ENCODE measurements around the gene PLEK.

DNA sequence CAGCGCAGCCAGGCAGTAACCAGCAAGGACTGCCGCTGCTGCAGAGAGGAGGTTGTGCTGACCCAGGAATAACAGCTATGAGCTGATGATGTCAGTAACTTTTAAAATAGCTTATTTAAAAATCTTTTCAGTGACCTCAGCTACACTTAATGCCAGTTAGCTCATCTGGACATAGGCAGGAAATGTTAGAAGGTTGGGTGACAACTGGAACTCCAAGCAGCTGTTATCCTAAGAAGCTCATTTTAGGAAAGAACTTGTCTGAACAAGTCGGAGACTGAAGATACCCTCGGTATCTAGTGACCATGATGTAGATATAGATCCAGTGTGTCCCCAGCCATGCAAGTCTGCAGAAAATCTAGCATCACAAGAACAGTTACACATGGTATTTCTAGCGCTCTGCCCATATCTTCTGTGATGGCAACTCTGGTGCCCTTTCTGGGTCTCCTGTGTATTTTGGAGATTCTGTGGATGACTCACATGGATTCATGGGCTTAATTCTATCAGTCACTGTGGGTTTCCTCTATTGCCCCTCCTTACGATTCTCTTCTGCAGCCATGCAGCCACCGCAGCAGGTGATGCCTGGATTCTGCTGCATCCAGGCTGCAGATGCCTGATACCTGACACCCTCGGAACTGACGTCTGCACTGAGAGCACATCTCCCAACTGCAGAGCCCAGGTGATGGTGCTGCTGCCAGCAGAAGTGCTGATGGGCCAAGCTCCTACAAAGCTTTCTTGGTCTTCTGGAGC is 19.8 kb upstream of the PLEK start:
- no peak for TF ChIP-seq TARDBP (IDR thresholded peaks at IDR 0.05)
- TF ChIP-seq, protein P1, sequence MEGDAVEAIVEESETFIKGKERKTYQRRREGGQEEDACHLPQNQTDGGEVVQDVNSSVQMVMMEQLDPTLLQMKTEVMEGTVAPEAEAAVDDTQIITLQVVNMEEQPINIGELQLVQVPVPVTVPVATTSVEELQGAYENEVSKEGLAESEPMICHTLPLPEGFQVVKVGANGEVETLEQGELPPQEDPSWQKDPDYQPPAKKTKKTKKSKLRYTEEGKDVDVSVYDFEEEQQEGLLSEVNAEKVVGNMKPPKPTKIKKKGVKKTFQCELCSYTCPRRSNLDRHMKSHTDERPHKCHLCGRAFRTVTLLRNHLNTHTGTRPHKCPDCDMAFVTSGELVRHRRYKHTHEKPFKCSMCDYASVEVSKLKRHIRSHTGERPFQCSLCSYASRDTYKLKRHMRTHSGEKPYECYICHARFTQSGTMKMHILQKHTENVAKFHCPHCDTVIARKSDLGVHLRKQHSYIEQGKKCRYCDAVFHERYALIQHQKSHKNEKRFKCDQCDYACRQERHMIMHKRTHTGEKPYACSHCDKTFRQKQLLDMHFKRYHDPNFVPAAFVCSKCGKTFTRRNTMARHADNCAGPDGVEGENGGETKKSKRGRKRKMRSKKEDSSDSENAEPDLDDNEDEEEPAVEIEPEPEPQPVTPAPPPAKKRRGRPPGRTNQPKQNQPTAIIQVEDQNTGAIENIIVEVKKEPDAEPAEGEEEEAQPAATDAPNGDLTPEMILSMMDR (IDR thresholded peaks at IDR 0.05 in 2 of 3, conservative IDR thresholded peaks at IDR 0.05 in 1 of 3; ENCODE audit: insufficient read depth in 2 of 3, low read depth in 1 of 3, low read length in 3 of 3) = no peak
- no peak for TF ChIP-seq NFE2L1 (tag; IDR thresholded peaks at IDR 0.05; ENCODE audit: borderline replicate concordance, low read depth)
- TF ChIP-seq POLR2A (conservative IDR thresholded peaks at IDR 0.05) = no peak
- TF ChIP-seq RAD21 (CRISPR knock-in tag; conservative IDR thresholded peaks at IDR 0.05 in 1 of 2, IDR thresholded peaks at IDR 0.05 in 1 of 2) = no peak
- no peak for TF ChIP-seq FOXA1 (IDR thresholded peaks at IDR 0.05; ENCODE audit: borderline replicate concordance)
- no peak for TF ChIP-seq CHCHD3 (CRISPR knock-in tag; IDR thresholded peaks at IDR 0.05)
- TF ChIP-seq NFIC (IDR thresholded peaks at IDR 0.05) = no peak
- TF ChIP-seq, protein P2, sequence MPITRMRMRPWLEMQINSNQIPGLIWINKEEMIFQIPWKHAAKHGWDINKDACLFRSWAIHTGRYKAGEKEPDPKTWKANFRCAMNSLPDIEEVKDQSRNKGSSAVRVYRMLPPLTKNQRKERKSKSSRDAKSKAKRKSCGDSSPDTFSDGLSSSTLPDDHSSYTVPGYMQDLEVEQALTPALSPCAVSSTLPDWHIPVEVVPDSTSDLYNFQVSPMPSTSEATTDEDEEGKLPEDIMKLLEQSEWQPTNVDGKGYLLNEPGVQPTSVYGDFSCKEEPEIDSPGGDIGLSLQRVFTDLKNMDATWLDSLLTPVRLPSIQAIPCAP (CRISPR knock-in tag; IDR thresholded peaks at IDR 0.05; ENCODE audit: borderline replicate concordance) = no peak
